Thoracic aorta (tissue), 2 donors: ENCODE results near the gene RGS5. TPM values are rescaled to one million over a fixed set of nuclear protein-coding genes. Genes with fewer than 3 reads are reported as not detected.

Experiments used
- ATAC-seq: fragments of 150-250 bp; one replicate; pipeline ENCODE4 v1.8.0; 2017; ENCODE audit warnings: low read depth; ENCODE audit not compliant: insufficient number of reproducible peaks, low FRiP score
- DNase-seq: peaks from one replicate; pipeline ENCODE4 v3.0.0-alpha.2; 2020; ENCODE audit warnings: low spot score
- H3K27ac ChIP-seq, 2 donors: fragments of 200-600 bp; sonication (generic); 1 replicate in 1 of 2; 2 replicates in 1 of 2; pipeline ENCODE4 v1.5.1; 2016; ENCODE audit warnings: mild to moderate bottlenecking in 2 of 2, moderate library complexity in 2 of 2
- H3K27me3 ChIP-seq: fragments of 200-600 bp; sonication (generic); replicated peaks from 2 replicates; pipeline ENCODE4 v1.6.0; 2016; ENCODE audit warnings: mild to moderate bottlenecking; ENCODE audit not compliant: insufficient read depth
- H3K36me3 ChIP-seq: fragments of 200-600 bp; sonication (generic); one replicate; pipeline ENCODE4 v1.5.1; 2016
- H3K4me1 ChIP-seq, 2 donors: fragments of 200-600 bp; sonication (generic); 1 replicate in 1 of 2; 2 replicates in 1 of 2; pipeline versions ENCODE4 v1.5.1 to v1.6.0; 2016; ENCODE audit warnings: low read depth in 2 of 2, mild to moderate bottlenecking in 1 of 2; ENCODE audit not compliant: control insufficient read depth in 1 of 2
- H3K4me3 ChIP-seq: fragments of 200-600 bp; sonication (generic); 2 replicates; pipeline ENCODE4 v1.5.1; 2016; ENCODE audit warnings: mild to moderate bottlenecking
- H3K9me3 ChIP-seq: fragments of 200-600 bp; sonication (generic); 2 replicates; pipeline ENCODE4 v1.5.1; 2016
- total RNA-seq, 2 donors: library from RNA; depleted of rRNA; stranded (reverse); fragments of >200 nt; gene quantifications; one replicate each; pipeline versions ENCODE4 v1.1.0 to v1.2.3, GENCODE V29; 2016
- TF ChIP-seq, protein P1 (sequence below): fragments of 200-600 bp; sonication (generic); IDR thresholded peaks from one replicate; pipeline ENCODE4 v1.5.1; 2019; ENCODE audit warnings: antibody characterized with exemption

RGS5 gene
- total RNA-seq, 2 donors from 2014 or later: 1,210 to 1,385 TPM

DNA sequence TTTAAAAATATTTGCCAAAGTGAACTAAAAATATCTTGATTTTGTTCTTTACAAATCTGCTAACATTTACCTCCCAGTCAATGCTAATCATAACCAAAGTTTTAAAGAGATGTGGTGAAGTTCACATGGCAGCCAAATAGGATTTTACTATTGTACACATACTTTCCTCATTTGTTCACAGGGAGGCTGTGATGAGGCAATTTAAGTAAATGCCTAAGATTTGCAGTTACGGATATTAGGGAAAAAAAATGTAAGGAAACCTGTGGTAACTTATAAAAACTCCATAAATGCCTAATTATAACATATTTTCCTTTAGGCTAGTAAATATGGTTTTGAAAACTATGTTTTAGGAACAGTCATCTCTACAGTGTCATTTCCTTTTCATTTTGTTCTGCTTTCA, 32.4 kb downstream of the RGS5 start:
- Histone ChIP-seq H3K27ac (peak overlapping the region; percentile 87), H3K4me1 (peaks cover 45 to 90% of the 10 kb centered on the region in 2 donors), H3K4me3 (peak overlapping the region; percentile 49), H3K36me3 (no peaks in the 10 kb centered on the region), H3K27me3 (no peaks in the 10 kb centered on the region), H3K9me3 (no peaks in the 10 kb centered on the region)
- TF ChIP-seq, protein P1, sequence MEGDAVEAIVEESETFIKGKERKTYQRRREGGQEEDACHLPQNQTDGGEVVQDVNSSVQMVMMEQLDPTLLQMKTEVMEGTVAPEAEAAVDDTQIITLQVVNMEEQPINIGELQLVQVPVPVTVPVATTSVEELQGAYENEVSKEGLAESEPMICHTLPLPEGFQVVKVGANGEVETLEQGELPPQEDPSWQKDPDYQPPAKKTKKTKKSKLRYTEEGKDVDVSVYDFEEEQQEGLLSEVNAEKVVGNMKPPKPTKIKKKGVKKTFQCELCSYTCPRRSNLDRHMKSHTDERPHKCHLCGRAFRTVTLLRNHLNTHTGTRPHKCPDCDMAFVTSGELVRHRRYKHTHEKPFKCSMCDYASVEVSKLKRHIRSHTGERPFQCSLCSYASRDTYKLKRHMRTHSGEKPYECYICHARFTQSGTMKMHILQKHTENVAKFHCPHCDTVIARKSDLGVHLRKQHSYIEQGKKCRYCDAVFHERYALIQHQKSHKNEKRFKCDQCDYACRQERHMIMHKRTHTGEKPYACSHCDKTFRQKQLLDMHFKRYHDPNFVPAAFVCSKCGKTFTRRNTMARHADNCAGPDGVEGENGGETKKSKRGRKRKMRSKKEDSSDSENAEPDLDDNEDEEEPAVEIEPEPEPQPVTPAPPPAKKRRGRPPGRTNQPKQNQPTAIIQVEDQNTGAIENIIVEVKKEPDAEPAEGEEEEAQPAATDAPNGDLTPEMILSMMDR: no peak
- no peak for ATAC-seq
- DNase-seq: no peak

DNA sequence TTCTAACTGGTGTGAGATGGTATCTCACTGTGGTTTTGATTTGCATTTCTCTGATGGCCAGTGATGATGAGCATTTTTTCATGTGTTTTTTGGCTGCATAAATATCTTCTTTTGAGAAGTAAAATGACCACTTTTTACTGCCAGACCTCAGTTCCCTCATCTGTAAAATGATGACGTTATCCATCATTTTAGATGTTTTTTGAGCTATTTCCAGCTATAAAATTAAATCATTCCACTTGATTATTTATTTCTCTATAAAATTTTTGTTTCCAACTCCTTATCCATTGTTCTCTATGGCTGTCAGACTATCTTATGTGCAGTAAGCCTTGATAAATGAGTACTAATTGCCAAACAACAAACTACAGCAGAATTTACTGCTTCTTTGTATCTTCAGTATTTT, 33.2 kb downstream of the RGS5 start:
- TF ChIP-seq, protein P1: no peak
- DNase-seq (no peak), ATAC-seq (no peak)
- no peaks in the 10 kb centered on the region for H3K9me3 ChIP-seq
- peak overlapping the region; percentile 87 for H3K27ac ChIP-seq
- peaks cover 49 to 92% of the 10 kb centered on the region in 2 donors for H3K4me1 ChIP-seq
- no peak overlapping the region for H3K4me3 ChIP-seq
- no peaks in the 10 kb centered on the region for H3K36me3 ChIP-seq
- no peaks in the 10 kb centered on the region for H3K27me3 ChIP-seq

DNA sequence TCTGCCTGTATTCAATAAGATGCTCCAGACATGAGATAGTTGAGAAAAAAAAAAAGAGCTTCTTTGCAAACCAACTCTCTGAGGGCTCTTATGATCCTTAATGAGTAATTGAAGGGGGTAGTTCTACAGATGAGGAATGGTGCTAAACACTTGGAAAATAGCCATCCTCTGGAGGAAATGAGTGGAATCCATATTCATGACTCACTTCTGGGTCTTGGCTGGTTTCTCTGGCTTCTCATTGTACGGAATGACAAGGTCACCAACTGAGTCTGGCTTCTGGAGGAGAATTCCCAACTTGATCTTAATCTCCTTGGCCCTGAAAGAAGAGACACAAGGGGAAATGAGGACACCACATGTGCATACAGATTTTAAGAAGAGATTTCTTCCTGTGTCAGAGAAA, 34.7 kb downstream of the RGS5 start:
- Histone ChIP-seq H3K4me3 (no peak overlapping the region), H3K27me3 (no peaks in the 10 kb centered on the region), H3K27ac (peak overlapping the region; percentile 72 to 80), H3K4me1 (peaks cover 53 to 92% of the 10 kb centered on the region in 2 donors), H3K36me3 (no peaks in the 10 kb centered on the region), H3K9me3 (no peaks in the 10 kb centered on the region)
- DNase-seq (peak; percentile 19), ATAC-seq (peak; percentile 90)
- TF ChIP-seq, protein P1: no peak

DNA sequence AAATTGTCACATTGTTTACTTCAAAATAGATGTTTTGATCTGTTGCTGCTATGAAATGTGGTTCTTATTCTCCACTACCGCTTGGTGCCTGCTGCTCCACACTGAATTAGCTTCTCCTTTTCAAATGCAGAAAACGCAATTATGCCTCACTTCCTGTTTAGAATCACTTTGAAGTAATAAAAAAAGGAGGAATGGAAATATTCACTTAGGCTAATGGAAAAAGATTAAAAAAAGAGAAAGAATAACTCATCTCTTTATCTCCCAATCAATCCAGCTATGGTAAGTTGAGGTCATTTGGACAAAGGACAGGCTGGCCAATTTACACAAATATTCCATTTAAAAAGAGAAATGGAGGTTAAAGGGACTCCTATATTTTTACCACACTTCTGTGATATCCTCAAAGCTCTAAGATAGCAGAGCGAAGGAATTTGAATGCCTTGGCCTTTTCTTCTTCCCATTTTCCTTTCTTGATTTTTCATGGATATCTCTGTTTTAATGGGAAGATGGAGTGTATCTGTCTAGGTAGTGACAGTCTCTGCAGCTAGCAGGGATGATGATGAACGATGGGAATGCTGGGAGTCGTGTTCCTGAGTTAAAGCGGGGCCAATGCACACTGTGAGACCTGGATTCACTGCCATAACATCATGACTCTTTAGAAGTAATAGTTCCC, 35.7 kb downstream of the RGS5 start:
- ATAC-seq (no peak), DNase-seq (no peak)
- Histone ChIP-seq H3K4me3 (no peak overlapping the region), H3K4me1 (peaks cover 52 to 92% of the 10 kb centered on the region in 2 donors), H3K36me3 (no peaks in the 10 kb centered on the region), H3K27ac (peak overlapping the region; percentile 72 to 80), H3K27me3 (no peaks in the 10 kb centered on the region), H3K9me3 (no peaks in the 10 kb centered on the region)
- TF ChIP-seq, protein P1: no peak

DNA sequence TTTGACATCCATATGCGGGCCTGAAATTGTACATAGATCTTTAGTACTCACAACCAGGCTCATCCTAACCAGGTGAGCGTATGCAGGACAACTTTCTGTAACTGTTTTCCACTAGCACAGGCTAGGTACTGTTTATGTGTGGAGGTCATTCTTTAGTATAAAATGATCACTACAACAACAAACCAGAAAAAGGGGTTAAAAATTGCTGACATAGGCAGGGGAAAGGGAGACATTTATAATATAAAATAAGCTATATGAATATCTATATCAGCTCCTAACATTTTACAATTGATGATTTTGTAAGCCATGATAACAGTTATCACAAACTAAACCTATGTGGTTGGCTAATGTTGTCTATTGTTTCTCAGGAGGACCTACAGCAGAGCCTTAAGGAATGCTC, 37.6 kb downstream of the RGS5 start:
- ATAC-seq: no peak
- no peaks in the 10 kb centered on the region for H3K27me3 ChIP-seq
- DNase-seq: no peak
- H3K9me3 ChIP-seq: no peaks in the 10 kb centered on the region
- peaks cover 4% of the 10 kb centered on the region for H3K36me3 ChIP-seq
- H3K4me3 ChIP-seq: no peak overlapping the region
- H3K27ac ChIP-seq: peak overlapping the region; percentile 57 to 80
- TF ChIP-seq, protein P1: no peak
- H3K4me1 ChIP-seq: peaks cover 52 to 93% of the 10 kb centered on the region in 2 donors
